Right lobe of liver (tissue), 4 donors: ENCODE measurements around the gene HERC4.

Experiments used
- CTCF ChIP-seq, 4 donors: fragments of 200-600 bp in 3 of 4; fragments of 450-650 bp in 1 of 4; IDR thresholded peaks; one replicate each; pipeline versions ENCODE4 v1.5.1 to v1.8.0; 2016 to 2022; ENCODE audit warnings: antibody characterized with exemption in 4 of 4, mild to moderate bottlenecking in 2 of 4
- POLR2A ChIP-seq: fragments of 450-650 bp; IDR thresholded peaks from one replicate; pipeline ENCODE4 v1.6.1; 2017; ENCODE audit warnings: antibody characterized with exemption, mild to moderate bottlenecking
- donor health status: DM: no; HTN: no; CAD: no.
- donor health status: DM: no; HTN: no; CAD: no.
- donor health status: DM: no; HTN: yes; CAD: no.

DNA sequence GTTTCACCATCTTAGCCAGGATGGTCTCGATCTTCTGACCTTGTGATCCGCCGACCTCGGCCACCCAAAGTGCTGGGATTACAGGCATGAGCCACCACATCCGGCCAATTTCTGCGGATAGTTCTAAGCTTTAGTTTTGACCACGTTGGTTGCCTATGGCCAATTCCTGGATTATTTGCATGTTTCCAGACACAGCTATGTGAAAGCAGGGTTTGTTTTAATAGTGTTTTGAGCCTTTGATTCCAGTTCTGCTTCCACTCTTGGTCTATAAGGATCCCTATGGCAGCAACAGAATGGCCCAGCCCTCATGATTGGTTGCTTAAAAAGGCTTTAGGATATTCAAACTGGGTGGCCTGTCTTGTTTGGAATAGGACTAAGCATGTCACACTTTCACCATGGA, 171.5 kb downstream of the HERC4 start:
- TF ChIP-seq CTCF (IDR thresholded peaks at IDR 0.05) (no peak), POLR2A (no peak)
